ENCODE data around the gene CACNA1A. TPM values are rescaled to one million over a fixed set of nuclear protein-coding genes. Genes with fewer than 3 reads are reported as not detected.

CACNA1A gene
- total RNA-seq, 2 experiments from 2014 or later = 0.25 to 0.35 TPM

- ATAC-seq (no peak), DNase-seq (peak; percentile 57)
- Mint-ChIP-seq H3K4me1 (no peaks in the 10 kb centered on the region), H3K4me3 (no peak overlapping the region), H3K27me3 (peaks cover 37% of the 10 kb centered on the region), H3K36me3 (ENCODE audit: low read depth) (no peaks in the 10 kb centered on the region), H3K27ac (no peak overlapping the region), H3K9me3 (ENCODE audit: low read depth) (peaks cover 2% of the 10 kb centered on the region)
- intact Hi-C loops (cut with DNase I, micrococcal nuclease) = loop anchor here in 1 of 2 experiments (5.0 kb wide), 1 partner anchor 249 kb away; no protein-coding TSS in a partner anchor
- ChIA-PET CTCF (interaction anchor here (0.5 to 0.8 kb wide), 4 partner anchors 12 to 1492 kb away, joined by 3 read pairs; no protein-coding TSS in a partner anchor), POLR2A (no interaction called here)
Measured at GRCh38 chr19:13526552-13526951, 20.3 kb upstream of the CACNA1A start.

GRCh38 chr19:13521066-13521465 is 14.8 kb upstream of the CACNA1A start:
- H3K27me3 Mint-ChIP-seq = peaks cover 30% of the 10 kb centered on the region
- H3K4me3 Mint-ChIP-seq = no peak overlapping the region
- ChIA-PET POLR2A (no interaction called here), CTCF (interaction anchor here (1.0 kb wide), 1 partner anchor 58 kb away, joined by 3 read pairs; no protein-coding TSS in a partner anchor)
- intact Hi-C loops (cut with DNase I, micrococcal nuclease) = no loop called here
- DNase-seq = no peak
- no peaks in the 10 kb centered on the region for H3K4me1 Mint-ChIP-seq
- H3K27ac Mint-ChIP-seq = no peak overlapping the region
- ATAC-seq = no peak
- no peaks in the 10 kb centered on the region for H3K36me3 Mint-ChIP-seq (ENCODE audit: low read depth)
- peaks cover 12% of the 10 kb centered on the region for H3K9me3 Mint-ChIP-seq (ENCODE audit: low read depth)

GRCh38 chr19:13511947-13512346 is 5.7 kb upstream of the CACNA1A start:
- Mint-ChIP-seq H3K4me3 (no peak overlapping the region), H3K36me3 (ENCODE audit: low read depth) (no peaks in the 10 kb centered on the region), H3K4me1 (no peaks in the 10 kb centered on the region), H3K27me3 (peaks cover 53% of the 10 kb centered on the region), H3K27ac (no peak overlapping the region), H3K9me3 (ENCODE audit: low read depth) (no peaks in the 10 kb centered on the region)
- ATAC-seq (no peak), DNase-seq (no peak)
- intact Hi-C loops (cut with DNase I, micrococcal nuclease) = no loop called here
- POLR2A ChIA-PET = no interaction called here
- CTCF ChIA-PET = no interaction called here

- ATAC-seq (no peak), DNase-seq (no peak)
- H3K4me3 Mint-ChIP-seq = peak overlapping the region; percentile 20
- ChIA-PET POLR2A (interaction anchor here (0.7 kb wide), 1 partner anchor 388 kb away, joined by 7 read pairs; no protein-coding TSS in a partner anchor), CTCF (interaction anchor here (1.1 kb wide), 1 partner anchor 229 kb away, joined by 3 read pairs; no protein-coding TSS in a partner anchor)
- H3K9me3 Mint-ChIP-seq (ENCODE audit: low read depth) = no peaks in the 10 kb centered on the region
- peaks cover 68% of the 10 kb centered on the region for H3K27me3 Mint-ChIP-seq
- intact Hi-C loops (cut with DNase I, micrococcal nuclease) = no loop called here
- H3K36me3 Mint-ChIP-seq (ENCODE audit: low read depth) = no peaks in the 10 kb centered on the region
- no peaks in the 10 kb centered on the region for H3K4me1 Mint-ChIP-seq
- H3K27ac Mint-ChIP-seq = no peak overlapping the region
Measured at GRCh38 chr19:13507053-13507611, 853 bp upstream of the CACNA1A start.

GRCh38 chr19:13505761-13506470 is 363 bp downstream of the CACNA1A start:
- no peaks in the 10 kb centered on the region for H3K4me1 Mint-ChIP-seq
- no peaks in the 10 kb centered on the region for H3K9me3 Mint-ChIP-seq (ENCODE audit: low read depth)
- ChIA-PET POLR2A (interaction anchor here (0.5 kb wide), 1 partner anchor 76 kb away, joined by 3 read pairs; no protein-coding TSS in a partner anchor), CTCF (interaction anchor here (1.1 kb wide), 1 partner anchor 228 kb away, joined by 3 read pairs; no protein-coding TSS in a partner anchor)
- DNase-seq = peak; percentile 54
- no peak overlapping the region for H3K27ac Mint-ChIP-seq
- H3K36me3 Mint-ChIP-seq (ENCODE audit: low read depth) = no peaks in the 10 kb centered on the region
- intact Hi-C loops (cut with DNase I, micrococcal nuclease) = no loop called here
- peaks cover 62% of the 10 kb centered on the region for H3K27me3 Mint-ChIP-seq
- no peak for ATAC-seq
- H3K4me3 Mint-ChIP-seq = peak overlapping the region; percentile 27

- intact Hi-C loops (cut with DNase I, micrococcal nuclease) = no loop called here
- POLR2A ChIA-PET = no interaction called here
Measured at GRCh38 chr19:13505164-13505695, 1.0 kb downstream of the CACNA1A start.

GRCh38 chr19:13503570-13504235 is 2.6 kb downstream of the CACNA1A start:
- DNase-seq = no peak
- Mint-ChIP-seq H3K27ac (no peak overlapping the region), H3K4me1 (no peaks in the 10 kb centered on the region), H3K36me3 (ENCODE audit: low read depth) (no peaks in the 10 kb centered on the region), H3K27me3 (peaks cover 49% of the 10 kb centered on the region), H3K9me3 (ENCODE audit: low read depth) (no peaks in the 10 kb centered on the region), H3K4me3 (no peak overlapping the region)
- CTCF ChIA-PET = interaction anchor here (0.7 kb wide), 1 partner anchor 192 kb away, joined by 3 read pairs; no protein-coding TSS in a partner anchor
- no peak for ATAC-seq
- intact Hi-C loops (cut with DNase I, micrococcal nuclease) = no loop called here
- POLR2A ChIA-PET = no interaction called here

More at GRCh38 chr19:13505164-13505695, 1.0 kb downstream of the CACNA1A start:
- H3K9me3 Mint-ChIP-seq (ENCODE audit: low read depth) = no peaks in the 10 kb centered on the region
- no peaks in the 10 kb centered on the region for H3K4me1 Mint-ChIP-seq
- peaks cover 60% of the 10 kb centered on the region for H3K27me3 Mint-ChIP-seq
- DNase-seq (no peak), ATAC-seq (no peak)
- no peak overlapping the region for H3K27ac Mint-ChIP-seq
- no peaks in the 10 kb centered on the region for H3K36me3 Mint-ChIP-seq (ENCODE audit: low read depth)
- CTCF ChIA-PET = interaction anchor here (0.8 kb wide), 1 partner anchor 19 kb away, joined by 4 read pairs; no protein-coding TSS in a partner anchor
- H3K4me3 Mint-ChIP-seq = no peak overlapping the region

- ChIA-PET POLR2A (no interaction called here), CTCF (interaction anchor here (1.1 kb wide), 1 partner anchor 11 kb away, joined by 3 read pairs; no protein-coding TSS in a partner anchor)
- intact Hi-C loops (cut with DNase I, micrococcal nuclease) = no loop called here
- no peaks in the 10 kb centered on the region for H3K9me3 Mint-ChIP-seq (ENCODE audit: low read depth)
- H3K4me3 Mint-ChIP-seq = no peak overlapping the region
- no peaks in the 10 kb centered on the region for H3K36me3 Mint-ChIP-seq (ENCODE audit: low read depth)
- ATAC-seq (no peak), DNase-seq (no peak)
- no peaks in the 10 kb centered on the region for H3K4me1 Mint-ChIP-seq
- peaks cover 39% of the 10 kb centered on the region for H3K27me3 Mint-ChIP-seq
- no peak overlapping the region for H3K27ac Mint-ChIP-seq
Measured at GRCh38 chr19:13502231-13502630, 4.0 kb downstream of the CACNA1A start.

GRCh38 chr19:13499692-13500091 is 6.6 kb downstream of the CACNA1A start:
- no peak overlapping the region for H3K27ac Mint-ChIP-seq

GRCh38 chr19:13493516-13494310 is 12.6 kb downstream of the CACNA1A start:
- no peak for DNase-seq
- intact Hi-C loops (cut with DNase I, micrococcal nuclease) = no loop called here
- POLR2A ChIA-PET = no interaction called here
- Mint-ChIP-seq H3K27me3 (peaks cover 29% of the 10 kb centered on the region), H3K4me1 (no peaks in the 10 kb centered on the region), H3K36me3 (ENCODE audit: low read depth) (no peaks in the 10 kb centered on the region), H3K27ac (no peak overlapping the region), H3K9me3 (ENCODE audit: low read depth) (no peaks in the 10 kb centered on the region), H3K4me3 (no peak overlapping the region)
- no peak for ATAC-seq
- CTCF ChIA-PET = no interaction called here

More at GRCh38 chr19:13499692-13500091, 6.6 kb downstream of the CACNA1A start:
- CTCF ChIA-PET = no interaction called here
- no peak for DNase-seq
- POLR2A ChIA-PET = no interaction called here
- no peaks in the 10 kb centered on the region for H3K36me3 Mint-ChIP-seq (ENCODE audit: low read depth)
- no peak overlapping the region for H3K4me3 Mint-ChIP-seq
- intact Hi-C loops (cut with DNase I, micrococcal nuclease) = no loop called here
- H3K9me3 Mint-ChIP-seq (ENCODE audit: low read depth) = no peaks in the 10 kb centered on the region
- ATAC-seq = no peak
- peaks cover 34% of the 10 kb centered on the region for H3K27me3 Mint-ChIP-seq
- no peaks in the 10 kb centered on the region for H3K4me1 Mint-ChIP-seq

- ATAC-seq (no peak), DNase-seq (no peak)
- Mint-ChIP-seq H3K36me3 (ENCODE audit: low read depth) (no peaks in the 10 kb centered on the region), H3K4me3 (no peak overlapping the region), H3K27me3 (peaks cover 29% of the 10 kb centered on the region), H3K4me1 (no peaks in the 10 kb centered on the region), H3K9me3 (ENCODE audit: low read depth) (no peaks in the 10 kb centered on the region), H3K27ac (no peak overlapping the region)
- ChIA-PET POLR2A (no interaction called here), CTCF (no interaction called here)
- intact Hi-C loops (cut with DNase I, micrococcal nuclease) = no loop called here
Measured at GRCh38 chr19:13492128-13492527, 14.2 kb downstream of the CACNA1A start.

Data from activated CD4-positive, alpha-beta T cell treated with anti-CD3 and anti-CD28 coated beads for 36 hours (primary cell).